HEK293 (cell line): ENCODE data around the gene TMEM234.

Experiments used
- HOXD13 ChIP-seq: sonication (generic); formaldehyde crosslinking; IDR thresholded peaks from 2 replicates; pipeline ENCODE4 v1.8.0; 2022; ENCODE audit warnings: missing genetic modification reagents, borderline replicate concordance
- KLF1 ChIP-seq: fragments of 450-650 bp; formaldehyde crosslinking; IDR thresholded peaks from 2 replicates; pipeline ENCODE4 v1.5.1; 2016; ENCODE audit warnings: missing biosample characterization, missing genetic modification characterization
- MYNN ChIP-seq: fragments of 450-650 bp; formaldehyde crosslinking; IDR thresholded peaks from 2 replicates; pipeline ENCODE4 v1.5.1; 2016; ENCODE audit warnings: missing biosample characterization, missing genetic modification characterization, borderline replicate concordance
- RBAK ChIP-seq: fragments of 450-650 bp; formaldehyde crosslinking; IDR thresholded peaks from 2 replicates; pipeline ENCODE4 v1.5.1; 2016; ENCODE audit warnings: missing biosample characterization, missing genetic modification characterization
- SETDB1 ChIP-seq: IDR thresholded peaks from one replicate; pipeline ENCODE4 v1.6.1; 2017; ENCODE audit warnings: mild to moderate bottlenecking, low read length, moderate library complexity, mixed read lengths; ENCODE audit not compliant: insufficient read length
- ZBTB1 ChIP-seq: fragments of 450-650 bp; formaldehyde crosslinking; IDR thresholded peaks from 2 replicates; pipeline ENCODE4 v1.5.1; 2016; ENCODE audit warnings: missing biosample characterization, missing genetic modification characterization
- ZBTB48 ChIP-seq: fragments of 450-650 bp; formaldehyde crosslinking; IDR thresholded peaks from 2 replicates; pipeline ENCODE4 v1.5.1; 2016; ENCODE audit warnings: missing biosample characterization, missing genetic modification characterization
- ZNF114 ChIP-seq: fragments of 450-650 bp; formaldehyde crosslinking; IDR thresholded peaks from 2 replicates; pipeline ENCODE4 v1.5.0; 2017; ENCODE audit warnings: missing biosample characterization, missing genetic modification characterization
- ZNF16 ChIP-seq: fragments of 450-650 bp; formaldehyde crosslinking; IDR thresholded peaks from 2 replicates; pipeline ENCODE4 v1.5.1; 2016; ENCODE audit warnings: low read depth, missing biosample characterization, missing genetic modification characterization
- ZNF292 ChIP-seq: fragments of 450-650 bp; formaldehyde crosslinking; IDR thresholded peaks from 2 replicates; pipeline ENCODE4 v1.5.1; 2016; ENCODE audit warnings: low read depth, missing biosample characterization, missing genetic modification characterization, borderline replicate concordance
- ZNF354C ChIP-seq: fragments of 450-650 bp; formaldehyde crosslinking; IDR thresholded peaks from 2 replicates; pipeline ENCODE4 v1.5.1; 2016; ENCODE audit warnings: missing biosample characterization, missing genetic modification characterization, low read depth, borderline replicate concordance
- ZNF426 ChIP-seq: fragments of 450-650 bp; formaldehyde crosslinking; IDR thresholded peaks from 2 replicates; pipeline ENCODE4 v1.5.1; 2017; ENCODE audit warnings: missing biosample characterization, missing genetic modification characterization, mild to moderate bottlenecking, inconsistent platforms, moderate library complexity
- ZNF501 ChIP-seq: fragments of 450-650 bp; formaldehyde crosslinking; IDR thresholded peaks from 2 replicates; pipeline ENCODE4 v1.5.1; 2016; ENCODE audit warnings: missing biosample characterization, missing genetic modification characterization
- ZNF623 ChIP-seq: fragments of 450-650 bp; formaldehyde crosslinking; IDR thresholded peaks from 2 replicates; pipeline ENCODE4 v1.5.1; 2016; ENCODE audit warnings: missing biosample characterization, missing genetic modification characterization
- ZNF670 ChIP-seq: fragments of 450-650 bp; formaldehyde crosslinking; IDR thresholded peaks from 2 replicates; pipeline ENCODE4 v1.5.1; 2016; ENCODE audit warnings: missing biosample characterization, missing genetic modification characterization, low read depth
- ZNF777 ChIP-seq: fragments of 450-650 bp; formaldehyde crosslinking; IDR thresholded peaks from 2 replicates; pipeline ENCODE4 v1.5.1; 2017; ENCODE audit warnings: missing biosample characterization, missing genetic modification characterization, borderline replicate concordance
- TF ChIP-seq, protein P1 (sequence below): fragments of 450-650 bp; formaldehyde crosslinking; conservative IDR thresholded peaks from 2 replicates; pipeline ENCODE4 v1.5.1; 2016; ENCODE audit warnings: low read depth, missing biosample characterization, missing genetic modification characterization
- TF ChIP-seq, protein P2 (sequence below): fragments of 450-650 bp; formaldehyde crosslinking; IDR thresholded peaks from 2 replicates; pipeline ENCODE4 v1.5.1; 2016; ENCODE audit warnings: missing biosample characterization, missing genetic modification characterization, borderline replicate concordance
- TF ChIP-seq, protein P3 (sequence below): fragments of 450-650 bp; formaldehyde crosslinking; IDR thresholded peaks from 2 replicates; pipeline ENCODE4 v1.5.1; 2016; ENCODE audit warnings: missing biosample characterization, missing genetic modification characterization, low read depth
- TF ChIP-seq, protein P4 (sequence below): fragments of 450-650 bp; formaldehyde crosslinking; IDR thresholded peaks from 2 replicates; pipeline ENCODE4 v1.5.1; 2016; ENCODE audit warnings: missing biosample characterization, missing genetic modification characterization
- TF ChIP-seq, protein P5 (sequence below): fragments of 450-650 bp; formaldehyde crosslinking; IDR thresholded peaks from 2 replicates; pipeline ENCODE4 v1.5.1; 2016; ENCODE audit warnings: missing biosample characterization, missing genetic modification characterization

TMEM234 gene

DNA sequence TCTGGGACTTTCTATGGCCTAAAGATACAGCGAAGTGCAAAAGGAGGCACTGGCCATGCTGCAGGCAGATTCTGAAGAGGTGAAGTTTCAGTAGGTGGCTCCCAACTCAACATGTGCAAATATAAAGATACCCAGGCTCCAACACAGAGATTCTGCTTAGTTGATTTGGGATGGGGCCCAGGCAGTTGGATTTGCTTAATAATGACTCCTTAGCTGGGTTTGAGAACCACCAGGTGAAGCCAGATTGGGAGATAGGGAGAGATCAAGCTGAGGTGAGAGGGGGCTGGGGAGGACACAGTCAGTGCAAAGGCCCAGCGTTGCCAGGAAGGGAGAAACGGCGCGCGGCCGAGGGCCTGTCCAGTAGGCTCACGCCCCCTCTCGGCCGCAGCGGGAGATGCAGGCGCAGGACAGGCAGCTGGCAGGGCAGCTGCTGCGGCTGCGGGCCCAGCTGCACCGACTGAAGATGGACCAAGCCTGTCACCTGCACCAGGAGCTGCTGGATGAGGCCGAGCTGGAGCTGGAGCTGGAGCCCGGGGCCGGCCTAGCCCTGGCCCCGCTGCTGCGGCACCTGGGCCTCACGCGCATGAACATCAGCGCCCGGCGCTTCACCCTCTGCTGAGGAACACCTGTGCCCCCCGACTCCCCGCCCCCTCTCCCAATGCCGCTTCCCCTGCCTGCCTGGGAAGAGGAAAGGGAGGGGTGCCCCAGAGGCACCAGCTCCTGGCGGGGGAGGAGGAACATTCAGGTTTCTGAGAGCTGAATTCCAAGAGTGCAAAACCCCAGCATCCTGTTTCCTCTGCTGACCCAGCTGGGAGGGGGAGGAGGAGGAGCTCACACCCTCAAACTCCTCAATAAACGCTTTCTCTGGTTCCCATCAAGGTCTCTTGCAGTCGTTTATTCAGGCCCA lies 26.1 kb upstream of the TMEM234 start (continued):
- TF ChIP-seq, protein P1, sequence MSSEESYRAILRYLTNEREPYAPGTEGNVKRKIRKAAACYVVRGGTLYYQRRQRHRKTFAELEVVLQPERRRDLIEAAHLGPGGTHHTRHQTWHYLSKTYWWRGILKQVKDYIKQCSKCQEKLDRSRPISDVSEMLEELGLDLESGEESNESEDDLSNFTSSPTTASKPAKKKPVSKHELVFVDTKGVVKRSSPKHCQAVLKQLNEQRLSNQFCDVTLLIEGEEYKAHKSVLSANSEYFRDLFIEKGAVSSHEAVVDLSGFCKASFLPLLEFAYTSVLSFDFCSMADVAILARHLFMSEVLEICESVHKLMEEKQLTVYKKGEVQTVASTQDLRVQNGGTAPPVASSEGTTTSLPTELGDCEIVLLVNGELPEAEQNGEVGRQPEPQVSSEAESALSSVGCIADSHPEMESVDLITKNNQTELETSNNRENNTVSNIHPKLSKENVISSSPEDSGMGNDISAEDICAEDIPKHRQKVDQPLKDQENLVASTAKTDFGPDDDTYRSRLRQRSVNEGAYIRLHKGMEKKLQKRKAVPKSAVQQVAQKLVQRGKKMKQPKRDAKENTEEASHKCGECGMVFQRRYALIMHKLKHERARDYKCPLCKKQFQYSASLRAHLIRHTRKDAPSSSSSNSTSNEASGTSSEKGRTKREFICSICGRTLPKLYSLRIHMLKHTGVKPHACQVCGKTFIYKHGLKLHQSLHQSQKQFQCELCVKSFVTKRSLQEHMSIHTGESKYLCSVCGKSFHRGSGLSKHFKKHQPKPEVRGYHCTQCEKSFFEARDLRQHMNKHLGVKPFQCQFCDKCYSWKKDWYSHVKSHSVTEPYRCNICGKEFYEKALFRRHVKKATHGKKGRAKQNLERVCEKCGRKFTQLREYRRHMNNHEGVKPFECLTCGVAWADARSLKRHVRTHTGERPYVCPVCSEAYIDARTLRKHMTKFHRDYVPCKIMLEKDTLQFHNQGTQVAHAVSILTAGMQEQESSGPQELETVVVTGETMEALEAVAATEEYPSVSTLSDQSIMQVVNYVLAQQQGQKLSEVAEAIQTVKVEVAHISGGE (tag by site-specific recombination): no peak
- TF ChIP-seq, protein P2, sequence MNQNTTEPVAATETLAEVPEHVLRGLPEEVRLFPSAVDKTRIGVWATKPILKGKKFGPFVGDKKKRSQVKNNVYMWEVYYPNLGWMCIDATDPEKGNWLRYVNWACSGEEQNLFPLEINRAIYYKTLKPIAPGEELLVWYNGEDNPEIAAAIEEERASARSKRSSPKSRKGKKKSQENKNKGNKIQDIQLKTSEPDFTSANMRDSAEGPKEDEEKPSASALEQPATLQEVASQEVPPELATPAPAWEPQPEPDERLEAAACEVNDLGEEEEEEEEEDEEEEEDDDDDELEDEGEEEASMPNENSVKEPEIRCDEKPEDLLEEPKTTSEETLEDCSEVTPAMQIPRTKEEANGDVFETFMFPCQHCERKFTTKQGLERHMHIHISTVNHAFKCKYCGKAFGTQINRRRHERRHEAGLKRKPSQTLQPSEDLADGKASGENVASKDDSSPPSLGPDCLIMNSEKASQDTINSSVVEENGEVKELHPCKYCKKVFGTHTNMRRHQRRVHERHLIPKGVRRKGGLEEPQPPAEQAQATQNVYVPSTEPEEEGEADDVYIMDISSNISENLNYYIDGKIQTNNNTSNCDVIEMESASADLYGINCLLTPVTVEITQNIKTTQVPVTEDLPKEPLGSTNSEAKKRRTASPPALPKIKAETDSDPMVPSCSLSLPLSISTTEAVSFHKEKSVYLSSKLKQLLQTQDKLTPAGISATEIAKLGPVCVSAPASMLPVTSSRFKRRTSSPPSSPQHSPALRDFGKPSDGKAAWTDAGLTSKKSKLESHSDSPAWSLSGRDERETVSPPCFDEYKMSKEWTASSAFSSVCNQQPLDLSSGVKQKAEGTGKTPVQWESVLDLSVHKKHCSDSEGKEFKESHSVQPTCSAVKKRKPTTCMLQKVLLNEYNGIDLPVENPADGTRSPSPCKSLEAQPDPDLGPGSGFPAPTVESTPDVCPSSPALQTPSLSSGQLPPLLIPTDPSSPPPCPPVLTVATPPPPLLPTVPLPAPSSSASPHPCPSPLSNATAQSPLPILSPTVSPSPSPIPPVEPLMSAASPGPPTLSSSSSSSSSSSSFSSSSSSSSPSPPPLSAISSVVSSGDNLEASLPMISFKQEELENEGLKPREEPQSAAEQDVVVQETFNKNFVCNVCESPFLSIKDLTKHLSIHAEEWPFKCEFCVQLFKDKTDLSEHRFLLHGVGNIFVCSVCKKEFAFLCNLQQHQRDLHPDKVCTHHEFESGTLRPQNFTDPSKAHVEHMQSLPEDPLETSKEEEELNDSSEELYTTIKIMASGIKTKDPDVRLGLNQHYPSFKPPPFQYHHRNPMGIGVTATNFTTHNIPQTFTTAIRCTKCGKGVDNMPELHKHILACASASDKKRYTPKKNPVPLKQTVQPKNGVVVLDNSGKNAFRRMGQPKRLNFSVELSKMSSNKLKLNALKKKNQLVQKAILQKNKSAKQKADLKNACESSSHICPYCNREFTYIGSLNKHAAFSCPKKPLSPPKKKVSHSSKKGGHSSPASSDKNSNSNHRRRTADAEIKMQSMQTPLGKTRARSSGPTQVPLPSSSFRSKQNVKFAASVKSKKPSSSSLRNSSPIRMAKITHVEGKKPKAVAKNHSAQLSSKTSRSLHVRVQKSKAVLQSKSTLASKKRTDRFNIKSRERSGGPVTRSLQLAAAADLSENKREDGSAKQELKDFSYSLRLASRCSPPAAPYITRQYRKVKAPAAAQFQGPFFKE (tag by site-specific recombination): no peak
- TF ChIP-seq ZNF777 (tag by site-specific recombination) (no peak), KLF1 (tag by site-specific recombination) (no peak), MYNN (tag by site-specific recombination) (no peak), ZNF501 (tag by site-specific recombination) (0 out of 2 replicates have a peak, but pooled peaks have one; percentile 32), RBAK (tag by site-specific recombination) (no peak), ZNF16 (tag by site-specific recombination) (no peak), ZNF623 (peak; percentile 100), ZNF354C (tag by site-specific recombination) (no peak), ZBTB48 (tag by site-specific recombination) (peak; percentile 41; the same call in 1 of the 2 replicates), SETDB1 (no peak), ZNF670 (tag by site-specific recombination) (no peak), ZBTB1 (no peak), ZNF114 (tag by site-specific recombination) (no peak), ZNF426 (tag by site-specific recombination) (no peak), HOXD13 (CRISPR knock-in tag) (no peak), ZNF292 (no peak)
- TF ChIP-seq, protein P3, sequence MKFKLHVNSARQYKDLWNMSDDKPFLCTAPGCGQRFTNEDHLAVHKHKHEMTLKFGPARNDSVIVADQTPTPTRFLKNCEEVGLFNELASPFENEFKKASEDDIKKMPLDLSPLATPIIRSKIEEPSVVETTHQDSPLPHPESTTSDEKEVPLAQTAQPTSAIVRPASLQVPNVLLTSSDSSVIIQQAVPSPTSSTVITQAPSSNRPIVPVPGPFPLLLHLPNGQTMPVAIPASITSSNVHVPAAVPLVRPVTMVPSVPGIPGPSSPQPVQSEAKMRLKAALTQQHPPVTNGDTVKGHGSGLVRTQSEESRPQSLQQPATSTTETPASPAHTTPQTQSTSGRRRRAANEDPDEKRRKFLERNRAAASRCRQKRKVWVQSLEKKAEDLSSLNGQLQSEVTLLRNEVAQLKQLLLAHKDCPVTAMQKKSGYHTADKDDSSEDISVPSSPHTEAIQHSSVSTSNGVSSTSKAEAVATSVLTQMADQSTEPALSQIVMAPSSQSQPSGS (tag by site-specific recombination): no peak
- TF ChIP-seq, protein P4, sequence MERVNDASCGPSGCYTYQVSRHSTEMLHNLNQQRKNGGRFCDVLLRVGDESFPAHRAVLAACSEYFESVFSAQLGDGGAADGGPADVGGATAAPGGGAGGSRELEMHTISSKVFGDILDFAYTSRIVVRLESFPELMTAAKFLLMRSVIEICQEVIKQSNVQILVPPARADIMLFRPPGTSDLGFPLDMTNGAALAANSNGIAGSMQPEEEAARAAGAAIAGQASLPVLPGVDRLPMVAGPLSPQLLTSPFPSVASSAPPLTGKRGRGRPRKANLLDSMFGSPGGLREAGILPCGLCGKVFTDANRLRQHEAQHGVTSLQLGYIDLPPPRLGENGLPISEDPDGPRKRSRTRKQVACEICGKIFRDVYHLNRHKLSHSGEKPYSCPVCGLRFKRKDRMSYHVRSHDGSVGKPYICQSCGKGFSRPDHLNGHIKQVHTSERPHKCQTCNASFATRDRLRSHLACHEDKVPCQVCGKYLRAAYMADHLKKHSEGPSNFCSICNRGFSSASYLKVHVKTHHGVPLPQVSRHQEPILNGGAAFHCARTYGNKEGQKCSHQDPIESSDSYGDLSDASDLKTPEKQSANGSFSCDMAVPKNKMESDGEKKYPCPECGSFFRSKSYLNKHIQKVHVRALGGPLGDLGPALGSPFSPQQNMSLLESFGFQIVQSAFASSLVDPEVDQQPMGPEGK (tag by site-specific recombination): peak; percentile 87
- TF ChIP-seq, protein P5, sequence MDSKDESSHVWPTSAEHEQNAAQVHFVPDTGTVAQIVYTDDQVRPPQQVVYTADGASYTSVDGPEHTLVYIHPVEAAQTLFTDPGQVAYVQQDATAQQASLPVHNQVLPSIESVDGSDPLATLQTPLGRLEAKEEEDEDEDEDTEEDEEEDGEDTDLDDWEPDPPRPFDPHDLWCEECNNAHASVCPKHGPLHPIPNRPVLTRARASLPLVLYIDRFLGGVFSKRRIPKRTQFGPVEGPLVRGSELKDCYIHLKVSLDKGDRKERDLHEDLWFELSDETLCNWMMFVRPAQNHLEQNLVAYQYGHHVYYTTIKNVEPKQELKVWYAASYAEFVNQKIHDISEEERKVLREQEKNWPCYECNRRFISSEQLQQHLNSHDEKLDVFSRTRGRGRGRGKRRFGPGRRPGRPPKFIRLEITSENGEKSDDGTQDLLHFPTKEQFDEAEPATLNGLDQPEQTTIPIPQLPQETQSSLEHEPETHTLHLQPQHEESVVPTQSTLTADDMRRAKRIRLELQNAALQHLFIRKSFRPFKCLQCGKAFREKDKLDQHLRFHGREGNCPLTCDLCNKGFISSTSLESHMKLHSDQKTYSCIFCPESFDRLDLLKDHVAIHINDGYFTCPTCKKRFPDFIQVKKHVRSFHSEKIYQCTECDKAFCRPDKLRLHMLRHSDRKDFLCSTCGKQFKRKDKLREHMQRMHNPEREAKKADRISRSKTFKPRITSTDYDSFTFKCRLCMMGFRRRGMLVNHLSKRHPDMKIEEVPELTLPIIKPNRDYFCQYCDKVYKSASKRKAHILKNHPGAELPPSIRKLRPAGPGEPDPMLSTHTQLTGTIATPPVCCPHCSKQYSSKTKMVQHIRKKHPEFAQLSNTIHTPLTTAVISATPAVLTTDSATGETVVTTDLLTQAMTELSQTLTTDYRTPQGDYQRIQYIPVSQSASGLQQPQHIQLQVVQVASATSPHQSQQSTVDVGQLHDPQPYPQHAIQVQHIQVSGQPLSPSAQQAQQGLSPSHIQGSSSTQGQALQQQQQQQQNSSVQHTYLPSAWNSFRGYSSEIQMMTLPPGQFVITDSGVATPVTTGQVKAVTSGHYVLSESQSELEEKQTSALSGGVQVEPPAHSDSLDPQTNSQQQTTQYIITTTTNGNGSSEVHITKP: peak; percentile 63
